Islet of Langerhans (tissue), 1 donor: Measurements from ENCODE around the gene PRKCE.

Source experiments
- FAIRE-seq: peaks from one replicate; lab custom pipeline; 2011; peaks lifted over from hg19 to GRCh38; lab: Jason Lieb, UNC

The PRKCE gene

DNA sequence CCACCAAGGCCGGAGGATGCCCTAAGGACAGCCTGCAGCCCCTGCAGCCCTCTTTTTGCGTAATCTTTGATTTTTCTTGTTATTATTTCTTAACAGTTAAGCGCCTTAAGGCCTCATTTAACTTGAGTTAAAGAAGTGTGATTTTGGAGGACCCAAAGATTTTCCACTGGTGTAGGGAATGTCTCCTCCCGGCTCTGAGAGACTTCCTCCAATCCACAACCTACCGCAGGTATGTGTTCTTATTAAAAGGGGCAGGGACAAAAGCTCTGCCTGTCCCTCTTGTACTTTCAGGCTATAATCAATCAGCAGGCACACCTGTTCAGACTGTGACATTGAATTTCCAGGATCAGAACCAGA lies 285.1 kb downstream of the PRKCE start:
- no peak for FAIRE-seq

DNA sequence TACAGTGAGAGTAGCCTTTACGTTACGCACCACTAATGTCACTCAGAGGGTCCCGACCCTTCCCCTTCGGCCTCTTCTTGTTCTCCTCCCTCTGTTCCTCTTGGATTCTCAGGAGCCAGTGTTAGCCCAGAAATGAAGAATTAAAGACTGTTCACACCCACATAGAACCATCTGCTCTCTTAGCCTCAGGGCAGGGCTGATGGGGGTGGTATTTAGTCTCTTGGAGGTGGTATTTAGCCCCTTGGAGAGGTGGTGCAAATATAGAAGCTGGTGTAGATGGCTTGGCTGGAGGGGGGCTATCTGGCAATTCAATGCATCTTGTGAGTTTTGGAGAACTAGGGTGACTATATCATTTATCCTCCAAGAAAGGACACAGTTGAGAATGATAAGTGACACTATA lies 286.5 kb downstream of the PRKCE start:
- no peak for FAIRE-seq

DNA sequence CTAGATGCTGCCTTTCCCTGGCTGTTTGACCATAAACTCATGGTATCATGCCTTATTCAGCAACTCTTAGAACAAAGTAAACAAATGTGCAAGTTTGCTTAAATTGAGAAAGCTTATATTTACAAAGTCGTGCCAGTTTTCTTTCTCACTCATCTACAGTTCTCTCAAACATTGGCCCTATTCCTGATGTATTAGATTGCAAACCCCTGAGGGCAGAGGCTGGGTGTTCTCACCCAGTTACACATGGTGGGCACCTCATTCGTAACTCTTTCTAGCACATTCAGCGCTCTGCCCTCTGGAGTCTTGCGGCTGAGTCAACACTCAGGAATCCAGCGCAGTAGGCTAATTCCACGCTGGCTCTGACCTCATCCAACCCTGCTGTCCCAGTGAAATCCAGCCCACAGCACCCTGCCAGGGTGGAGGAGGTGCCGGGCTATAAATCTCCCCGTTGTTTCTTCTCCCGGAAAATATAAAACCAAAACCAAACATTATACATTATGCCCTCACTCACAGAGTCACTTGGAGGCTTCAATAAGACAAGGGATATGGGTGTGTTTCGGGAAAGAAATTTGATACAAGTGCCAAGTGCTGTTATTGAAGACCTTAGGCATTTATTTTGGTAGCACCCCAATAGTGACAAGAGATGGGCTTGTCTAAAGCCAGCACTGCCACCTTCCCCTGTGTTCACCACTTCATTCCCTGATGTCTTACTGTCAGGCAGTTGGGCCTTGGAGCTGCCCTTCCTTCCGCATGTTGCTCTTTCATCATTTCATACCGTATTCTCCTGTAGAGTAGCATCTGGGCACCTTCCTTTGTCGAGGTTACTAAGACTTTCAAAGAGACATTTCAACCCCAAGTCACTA lies 287.4 kb downstream of the PRKCE start:
- FAIRE-seq, result no peak

DNA sequence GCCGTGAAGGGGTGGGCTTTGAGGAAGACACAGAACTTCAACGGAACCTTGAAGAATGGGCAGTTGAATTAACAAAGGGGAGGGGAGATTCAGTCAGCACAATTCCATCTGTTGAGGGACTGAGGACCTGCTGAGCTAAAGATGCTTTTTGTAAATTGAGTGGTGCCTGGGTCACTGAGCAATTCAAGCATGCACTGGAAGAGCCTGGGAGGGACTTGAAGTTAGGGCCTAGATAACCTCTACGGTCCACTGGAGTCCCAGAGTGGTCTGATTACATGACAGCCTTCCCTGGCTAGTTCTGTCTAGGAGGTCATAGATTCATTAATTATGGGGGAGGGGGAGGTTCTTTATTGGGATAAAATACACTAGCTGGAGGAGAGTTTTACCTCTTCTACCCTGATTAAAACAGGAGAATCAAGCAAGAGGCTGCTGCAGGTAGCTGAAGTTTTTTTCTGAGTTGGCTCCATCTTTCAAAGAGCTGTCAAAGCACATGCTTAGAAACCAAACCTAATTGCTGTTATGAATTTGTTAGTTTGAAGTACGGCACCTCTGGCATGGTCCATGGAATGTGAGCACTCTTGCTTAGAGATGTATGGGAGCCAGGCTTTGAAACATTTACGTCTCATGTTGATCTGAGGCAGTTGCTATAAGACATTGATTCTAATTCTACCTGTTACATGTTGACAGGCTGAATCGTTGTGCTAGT lies 290.2 kb downstream of the PRKCE start:
- no peak for FAIRE-seq

DNA sequence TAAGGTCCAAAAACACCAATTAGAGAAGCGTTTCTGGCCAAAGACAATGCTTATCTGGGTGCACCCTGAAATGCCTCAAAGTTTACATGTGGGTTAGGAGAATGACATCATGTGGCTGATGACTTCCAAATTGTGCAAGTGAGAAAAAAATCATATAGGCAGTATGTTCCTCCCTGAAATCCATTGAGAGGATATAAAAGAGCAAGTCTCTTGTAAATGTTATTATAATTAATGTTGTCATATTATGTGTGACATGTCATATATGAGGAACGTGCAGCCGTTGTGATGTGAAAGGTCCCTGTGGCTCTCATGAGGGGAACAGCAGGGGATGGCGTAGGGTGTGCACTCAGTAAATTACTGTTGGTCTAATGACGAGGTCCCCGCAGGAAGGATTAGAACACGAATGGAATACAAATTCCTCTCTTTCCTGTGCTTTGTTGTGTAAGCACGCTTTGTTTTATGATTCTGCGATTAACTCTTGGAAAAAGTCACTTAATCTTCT lies 290.8 kb downstream of the PRKCE start:
- FAIRE-seq, result no peak

DNA sequence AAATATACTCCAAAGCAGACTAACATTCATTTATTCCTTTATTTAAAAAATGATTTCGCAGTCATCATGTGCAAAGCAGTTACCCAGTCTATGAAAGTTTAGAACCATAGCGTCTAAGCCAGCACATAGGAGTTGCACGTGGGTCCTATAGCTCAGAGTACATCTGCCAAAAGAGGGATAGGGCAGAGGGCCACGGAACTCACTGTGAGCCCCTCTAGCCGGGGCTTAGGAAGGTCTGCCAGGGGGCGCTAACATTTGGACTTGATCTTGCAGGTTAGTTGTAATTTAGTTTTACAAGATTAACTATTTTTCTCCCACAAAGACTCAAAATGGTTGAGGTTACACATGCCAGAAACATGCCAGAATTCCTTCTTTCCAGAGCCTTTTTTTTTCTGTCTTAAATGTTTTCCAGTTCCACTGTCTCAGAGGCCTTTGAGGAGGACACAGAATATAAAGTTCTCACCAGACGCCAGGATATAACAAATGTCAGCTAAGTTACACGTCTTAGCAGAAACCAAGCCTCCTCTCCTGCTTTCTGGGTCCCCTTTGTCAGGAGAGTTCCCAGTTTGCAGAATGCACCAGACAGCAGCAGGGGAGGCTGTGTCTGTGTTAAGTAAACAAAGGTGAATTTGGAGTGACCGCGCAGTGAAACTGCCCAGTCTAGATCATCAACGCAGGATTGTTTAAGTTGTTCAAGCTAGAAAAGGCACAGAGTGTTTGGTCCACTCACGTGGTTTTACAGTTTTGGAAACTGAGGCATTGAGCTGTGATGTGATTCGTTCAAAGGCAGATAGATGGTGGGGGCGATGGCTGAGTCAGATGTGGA lies 292.0 kb downstream of the PRKCE start:
- FAIRE-seq, result no peak

DNA sequence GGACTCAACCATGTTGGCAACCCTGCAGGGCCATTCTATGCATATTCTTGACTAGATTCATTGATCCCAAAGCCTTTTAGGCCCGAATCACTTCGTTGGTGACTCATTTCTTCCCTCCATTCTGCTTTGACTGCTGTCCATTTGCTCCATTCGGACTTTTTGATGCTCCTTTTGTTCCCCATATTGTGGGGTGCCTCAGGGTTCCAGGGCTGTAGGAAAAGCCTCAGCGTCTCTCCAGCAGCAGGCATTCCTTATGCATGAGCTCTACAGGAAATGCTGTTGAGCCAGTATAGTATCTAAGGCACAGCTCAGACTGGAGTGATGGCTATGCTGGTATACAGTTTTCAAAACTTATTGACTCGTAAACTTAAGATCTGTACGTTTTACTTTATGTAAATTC lies 292.6 kb downstream of the PRKCE start:
- FAIRE-seq, result no peak

DNA sequence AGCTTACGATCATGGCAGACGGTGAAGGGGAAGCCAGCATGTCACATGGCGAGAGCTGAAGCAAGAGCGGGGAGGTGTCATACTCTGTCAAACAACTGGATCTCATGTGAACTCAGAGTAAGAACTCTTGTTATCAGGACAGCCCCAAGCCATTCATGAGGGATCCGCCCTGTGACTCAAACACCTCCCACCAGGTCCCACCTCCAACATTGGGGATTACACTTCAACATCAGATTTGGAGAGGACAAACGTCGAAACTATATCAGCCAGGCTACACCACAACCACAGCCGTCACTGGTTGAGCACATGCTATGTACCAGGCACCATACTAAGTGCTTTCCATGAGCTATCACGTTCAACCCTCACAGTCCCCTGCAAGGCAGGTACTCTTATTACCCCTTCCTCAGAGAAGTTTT lies 293.8 kb downstream of the PRKCE start:
- no peak for FAIRE-seq

DNA sequence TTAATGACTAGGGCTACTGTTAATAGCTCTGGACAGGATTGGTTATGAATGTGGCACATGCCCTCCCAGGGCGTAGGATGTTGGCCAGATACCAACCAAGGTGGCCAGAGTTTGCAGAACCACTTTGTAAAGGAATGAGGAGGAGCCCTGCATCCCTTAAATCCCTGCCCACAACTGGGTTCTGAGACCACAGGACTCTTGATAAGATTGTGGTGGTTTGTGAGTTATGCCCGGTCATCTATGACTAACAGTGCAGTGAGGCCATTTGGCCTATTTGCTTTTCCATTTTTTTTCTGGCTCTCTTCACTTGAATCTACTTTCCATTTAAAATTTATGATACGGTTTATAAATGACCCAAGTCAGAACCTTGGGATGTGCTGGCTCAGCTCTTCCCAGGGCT lies 294.5 kb downstream of the PRKCE start:
- no peak for FAIRE-seq

DNA sequence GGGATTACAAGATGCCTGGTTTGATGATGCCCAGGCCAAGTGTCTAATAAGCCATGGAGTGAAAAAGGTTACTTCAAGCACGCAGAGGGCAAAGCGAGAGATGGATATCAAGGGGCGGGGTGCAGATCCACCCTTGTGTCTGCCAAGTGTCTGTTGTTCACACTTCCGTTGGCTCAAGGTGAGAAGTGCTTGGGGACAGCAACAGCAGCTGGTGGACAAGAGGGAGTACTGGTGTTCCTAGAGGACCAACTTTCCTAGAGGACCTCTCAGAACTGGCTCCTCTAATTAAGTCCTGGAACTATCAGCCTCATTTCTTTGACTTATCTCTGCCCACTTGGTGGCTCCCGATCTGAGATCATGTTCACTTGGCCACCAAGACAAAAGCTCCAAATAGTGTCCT lies 299.1 kb downstream of the PRKCE start:
- no peak for FAIRE-seq

DNA sequence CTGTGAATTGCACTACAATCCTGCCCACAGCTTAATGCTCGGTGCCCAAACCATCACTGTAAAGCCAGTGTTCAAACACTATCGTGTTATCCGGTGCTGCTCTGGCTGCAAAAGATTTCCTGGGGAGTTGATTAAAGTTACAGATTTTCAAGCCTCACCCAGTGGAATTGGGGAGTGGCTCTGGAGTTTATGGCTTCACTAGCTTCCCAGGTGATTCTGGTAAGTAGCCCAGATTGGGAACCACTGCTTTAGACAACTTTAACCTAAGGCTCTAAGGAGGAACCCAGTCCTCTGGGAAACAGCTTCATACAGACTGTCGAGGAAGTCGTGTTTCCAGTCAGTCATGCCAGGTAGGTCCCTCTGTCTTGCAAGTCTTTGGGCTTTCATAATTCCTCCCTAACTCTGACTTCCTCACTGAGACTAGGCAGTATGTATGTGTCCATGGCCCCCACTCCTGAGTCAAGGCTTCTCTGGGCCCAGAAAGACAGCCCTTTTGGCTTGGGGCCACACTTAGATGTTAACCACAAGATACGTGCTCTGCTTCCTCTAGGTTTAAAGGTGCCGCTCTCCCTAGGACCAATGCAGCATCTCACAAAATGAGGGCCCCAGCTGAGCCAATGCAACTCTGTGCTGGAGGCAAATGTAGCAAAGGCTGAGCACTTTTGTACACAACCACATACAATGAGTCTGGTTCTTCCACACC lies 299.7 kb downstream of the PRKCE start:
- no peak for FAIRE-seq

DNA sequence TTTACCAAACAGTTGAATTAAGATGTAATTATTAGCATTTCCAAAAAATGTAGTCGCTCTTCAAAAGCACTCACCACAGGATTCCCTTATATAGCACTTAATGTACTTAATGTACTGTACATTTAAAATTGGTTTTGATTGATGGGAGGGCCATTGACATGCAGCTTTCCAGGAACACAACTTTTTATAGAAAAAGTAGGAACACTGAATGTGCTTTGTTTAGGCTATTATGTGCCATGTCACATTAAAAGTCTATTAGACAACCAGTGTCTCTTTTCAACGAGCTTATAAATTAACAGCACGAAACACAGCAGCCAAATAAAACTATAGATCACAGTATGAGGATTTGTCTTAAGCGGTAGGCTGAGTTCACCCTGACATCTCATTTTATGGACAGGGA lies 301.1 kb downstream of the PRKCE start:
- no peak for FAIRE-seq

DNA sequence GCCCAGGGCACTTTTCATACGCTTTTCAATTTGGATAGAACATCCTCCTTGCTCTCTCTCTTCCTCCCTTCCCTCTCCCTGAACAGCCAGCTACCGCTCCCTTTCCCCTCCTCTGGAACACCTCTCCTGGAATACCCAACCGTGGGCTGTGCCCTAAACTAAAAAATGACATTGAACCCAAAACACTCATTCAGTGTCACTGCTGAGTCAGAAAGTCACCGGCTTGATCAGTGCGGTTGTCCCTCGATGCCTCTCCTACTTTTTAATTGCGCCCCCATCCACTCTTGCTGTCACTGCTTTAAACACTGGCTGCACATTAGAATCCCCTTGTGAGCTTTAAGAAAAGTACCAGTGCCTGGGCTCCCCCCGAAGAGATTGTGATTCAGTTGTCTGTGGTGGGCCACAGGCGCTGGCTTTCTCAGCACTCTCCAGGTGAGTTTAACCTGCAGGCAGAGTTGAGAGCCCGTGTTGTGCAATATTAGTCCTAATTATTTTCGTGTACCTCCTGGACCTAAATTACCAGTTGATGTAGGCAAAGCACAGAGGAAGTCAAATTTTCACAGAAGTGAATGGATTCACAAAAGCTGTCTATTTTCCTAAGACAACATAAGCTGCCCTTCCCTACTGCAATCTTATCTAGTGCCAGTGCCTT lies 302.0 kb downstream of the PRKCE start:
- FAIRE-seq, result no peak

DNA sequence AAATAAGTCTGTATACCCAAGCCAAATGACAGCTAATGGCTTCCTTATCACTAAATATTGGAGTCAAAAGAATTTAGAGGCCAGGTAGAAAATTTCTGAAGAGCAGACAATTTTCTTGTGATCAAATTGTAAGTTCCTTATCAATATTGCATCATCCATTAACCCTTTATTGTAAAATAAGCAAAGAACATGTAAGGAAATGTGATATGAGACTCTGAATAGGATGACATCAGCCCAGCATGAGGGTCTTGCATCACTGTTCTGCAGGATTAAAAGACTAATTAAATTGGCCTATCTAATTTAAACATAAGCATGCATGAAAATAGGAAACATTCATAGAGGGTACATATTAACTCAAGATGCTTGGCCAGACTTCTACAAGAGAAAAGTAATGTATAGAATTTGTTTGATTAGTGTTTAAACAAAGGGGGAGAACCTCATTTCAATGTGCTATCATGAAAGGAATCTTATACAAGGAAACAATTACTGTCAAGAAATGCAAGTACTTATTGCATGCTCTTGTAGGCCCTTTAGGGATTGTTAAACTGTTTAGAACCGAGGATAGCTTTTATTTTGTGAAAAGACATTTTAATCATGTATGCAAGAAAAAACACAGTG lies 302.9 kb downstream of the PRKCE start:
- peak; percentile 13 for FAIRE-seq

DNA sequence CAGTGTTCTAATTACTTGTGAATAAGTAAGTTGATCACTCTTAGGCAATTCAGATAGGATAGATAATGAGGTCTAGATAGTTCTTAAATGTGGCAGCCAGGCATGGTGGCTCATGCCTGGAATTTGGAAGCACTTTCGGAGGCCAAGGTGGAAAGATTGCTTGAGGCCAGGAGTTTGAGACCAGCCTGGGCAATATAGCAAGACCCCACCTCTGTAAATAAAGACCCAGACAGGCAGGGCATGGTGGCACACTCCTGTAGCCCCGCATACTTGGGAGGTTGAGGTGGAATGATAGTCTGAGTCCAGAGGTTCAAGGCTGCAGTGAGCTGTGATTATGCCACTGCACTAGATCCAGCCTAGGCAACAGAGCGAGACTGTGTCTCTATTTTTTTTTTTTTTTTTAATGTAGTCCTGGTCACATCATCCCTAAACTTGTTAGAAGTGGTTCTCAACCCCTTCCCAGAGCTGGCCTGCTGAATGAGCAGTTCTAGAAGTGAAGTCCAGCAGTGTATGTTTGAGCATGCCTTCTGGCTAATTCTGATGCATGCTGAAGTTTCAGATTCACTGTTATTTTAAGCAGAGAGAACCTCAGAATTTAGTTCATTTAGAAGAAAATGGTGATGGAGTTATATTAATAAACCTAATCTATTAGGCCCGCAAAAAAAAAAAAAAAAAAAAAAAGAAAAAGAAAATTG lies 306.2 kb downstream of the PRKCE start:
- FAIRE-seq, result no peak

DNA sequence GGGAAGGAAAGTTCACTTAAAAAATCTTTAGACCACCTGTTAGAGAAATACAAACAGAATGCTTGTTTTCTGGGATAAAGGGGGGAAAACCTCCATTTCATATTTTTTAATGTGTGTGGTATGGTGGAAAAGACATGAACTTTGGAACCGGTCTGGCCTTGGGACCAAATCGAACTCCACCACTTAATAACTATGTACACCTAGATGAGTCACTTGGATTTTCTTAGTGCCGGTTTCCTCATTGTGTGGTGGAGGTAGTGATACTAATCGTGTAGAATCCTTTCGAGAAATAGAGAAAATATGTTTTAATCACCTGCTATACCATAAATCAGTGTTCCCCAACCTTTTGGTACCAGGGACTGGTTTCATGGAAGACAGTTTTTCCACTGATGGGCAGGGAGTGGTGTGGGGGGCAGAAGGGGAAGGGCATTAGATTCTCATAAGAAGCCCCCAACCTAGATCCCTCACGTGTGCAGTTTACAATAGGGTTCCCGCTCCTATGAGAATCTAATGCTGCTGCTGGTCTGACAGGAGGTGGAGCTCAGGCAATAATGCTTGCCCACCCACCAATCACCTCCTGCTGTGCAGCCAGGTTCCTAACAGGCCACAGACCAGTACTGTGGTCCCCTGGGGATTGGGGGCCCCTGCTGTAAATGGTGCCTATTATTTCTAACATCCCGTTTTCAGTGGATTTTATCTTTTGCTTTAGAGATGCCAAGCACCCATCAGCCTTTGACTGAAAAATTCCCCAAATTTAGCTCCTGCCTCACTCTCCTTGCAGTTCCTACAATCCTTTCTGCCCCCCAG lies 308.8 kb downstream of the PRKCE start:
- FAIRE-seq, result no peak

DNA sequence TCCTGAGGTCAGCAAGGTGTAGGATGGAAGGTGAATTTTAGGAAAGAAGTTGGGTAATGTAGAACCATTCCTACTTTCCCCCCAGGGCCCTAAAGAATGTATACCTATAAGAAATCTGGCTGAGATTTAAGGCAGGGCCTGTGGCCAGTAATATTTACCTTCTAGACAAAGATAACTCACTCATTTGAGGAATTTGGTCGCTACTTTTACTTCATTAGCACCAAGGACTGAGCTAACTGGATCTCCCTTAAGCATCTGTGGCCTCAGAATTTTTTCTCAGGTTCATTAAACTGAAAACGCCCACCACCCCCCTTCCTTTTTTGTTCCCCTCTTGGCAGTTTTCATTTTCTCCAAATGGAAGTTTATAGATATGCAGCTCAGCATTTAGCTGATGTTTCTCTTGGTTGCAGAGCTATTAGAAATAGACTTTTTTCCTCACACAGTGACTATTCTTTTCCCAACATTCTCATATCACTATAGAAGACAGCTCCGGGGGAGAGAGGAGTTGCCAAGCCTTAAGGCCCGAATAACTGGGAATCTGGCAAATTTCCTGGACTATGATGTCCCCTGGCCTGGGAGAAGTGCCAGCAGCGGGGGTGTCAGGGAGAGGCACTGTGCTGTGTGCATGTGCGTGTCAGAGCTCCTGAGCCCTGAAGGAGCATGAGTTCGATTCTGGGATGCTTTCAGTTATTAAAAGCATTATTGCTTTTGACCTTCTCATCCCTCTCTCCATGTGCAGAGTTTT lies 310.9 kb downstream of the PRKCE start:
- no peak for FAIRE-seq

DNA sequence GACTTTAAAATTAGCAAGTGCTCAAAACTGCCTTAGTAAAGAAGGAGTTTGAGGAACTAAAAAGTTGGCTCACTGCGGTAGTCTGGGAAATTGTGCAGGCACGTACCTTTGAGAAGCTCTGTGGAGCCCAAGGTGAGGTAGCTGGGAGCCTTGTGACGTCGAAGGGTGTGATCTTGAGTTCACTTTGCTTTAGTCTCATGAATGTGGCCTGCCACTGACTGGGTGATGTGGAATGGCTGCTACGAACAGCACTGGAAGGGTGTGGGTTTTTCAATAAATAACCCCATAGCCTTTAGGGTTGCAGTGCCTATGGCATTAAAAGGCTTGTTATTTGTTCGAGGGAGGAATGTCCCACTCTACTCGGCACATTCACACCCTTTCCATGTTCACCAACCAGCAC lies 312.3 kb downstream of the PRKCE start:
- no peak for FAIRE-seq
